GM12878 (cell line): ENCODE data around the gene CELF2. TPM values are rescaled to one million over a fixed set of nuclear protein-coding genes. Genes with fewer than 3 reads are reported as not detected.
A peak's percentile ranks its signal among the peaks of the same experiment; 100 is the strongest.

Experiments
- ATAC-seq: fragments of 200-7000 bp; cut with Tn5 transposase; 3 replicates; pipeline ENCODE4 v1.9.1; 2020; ENCODE audit warnings: mild to moderate bottlenecking, moderate library complexity
- BruUV-seq: library from RNA; stranded (reverse); fragments of 400-500 nt; replicated peaks from 2 replicates; lab custom pipeline; 2021; lab: Mats Ljungman, UMichigan
- CTCF ChIA-PET: fragments of 300-600 bp; sonication (Branson Sonifier 250); formaldehyde crosslinking; extraction: SDS; loops from one replicate; lab custom pipeline; 2021; ENCODE audit warnings: inconsistent platforms; lab: Yijun Ruan, JAX
- POLR2A ChIA-PET: fragments of 350-600 bp; formaldehyde crosslinking; extraction: SDS; loops from one replicate; lab custom pipeline; 2021; ENCODE audit warnings: inconsistent platforms; lab: Charles Lee
- RAD21 ChIA-PET: fragments of 300-600 bp; sonication (Branson Sonifier 250); formaldehyde crosslinking; loops from one replicate; lab custom pipeline; 2023; ENCODE audit warnings: antibody characterized with exemption; ENCODE audit not compliant: unreplicated experiment; lab: Charles Lee
- SMC1A ChIA-PET: fragments of 300-600 bp; sonication (Branson Sonifier 250); formaldehyde crosslinking; loops from one replicate; lab custom pipeline; 2023; ENCODE audit not compliant: unreplicated experiment, uncharacterized antibody; lab: Charles Lee
- DNase-seq: peaks from one replicate; pipeline ENCODE4 v3.0.0-alpha.2; 2011; ENCODE audit warnings: low read depth, low spot score
- FAIRE-seq: peaks from 3 replicates; lab custom pipeline; 2011; peaks lifted over from hg19 to GRCh38; lab: Jason Lieb, UNC
- H2AFZ ChIP-seq: 2 replicates; pipeline ENCODE4 v1.6.0; 2011; ENCODE audit warnings: low read depth, low read length, control low read depth; ENCODE audit not compliant: control insufficient read depth
- H3K27ac ChIP-seq: 2 replicates; pipeline ENCODE4 v1.5.1; 2011; ENCODE audit warnings: control low read depth; ENCODE audit not compliant: control insufficient read depth, insufficient read depth
- H3K27me3 ChIP-seq, 2 experiments: replicated peaks in 1 of 2; 2 replicates each; pipeline versions ENCODE4 v1.6.0 to v1.6.1; 2011; ENCODE audit warnings: low read length in 1 of 2; ENCODE audit not compliant: control insufficient read depth in 2 of 2, insufficient read depth in 2 of 2
- H3K36me3 ChIP-seq, 2 experiments: 2 replicates each; pipeline ENCODE4 v1.5.1; 2011; ENCODE audit warnings: low read length in 1 of 2; ENCODE audit not compliant: control insufficient read depth in 2 of 2, insufficient read depth in 2 of 2
- H3K4me1 ChIP-seq: 2 replicates; pipeline ENCODE4 v1.6.1; 2011; ENCODE audit warnings: mild to moderate bottlenecking, low read length, moderate library complexity, mixed read lengths; ENCODE audit not compliant: control insufficient read depth, insufficient read depth
- H3K4me2 ChIP-seq: 2 replicates; pipeline ENCODE4 v1.6.0; 2011; ENCODE audit warnings: control low read depth; ENCODE audit not compliant: control insufficient read depth, insufficient read depth
- H3K4me3 ChIP-seq: fragments of 200-600 bp; sonication (generic); 2 replicates; pipeline ENCODE4 v1.5.1; 2016
- H3K79me2 ChIP-seq: 2 replicates; pipeline ENCODE4 v1.6.0; 2011; ENCODE audit warnings: low read length; ENCODE audit not compliant: control insufficient read depth, insufficient read depth
- H3K9ac ChIP-seq: 2 replicates; pipeline ENCODE4 v1.8.0; 2011; ENCODE audit warnings: low read length, control low read depth, mixed read lengths; ENCODE audit not compliant: control insufficient read depth, insufficient read depth
- H3K9me3 ChIP-seq: replicated peaks from 3 replicates; pipeline ENCODE4 v1.5.1; 2011; ENCODE audit warnings: mild to moderate bottlenecking, low read length; ENCODE audit not compliant: control insufficient read depth, insufficient read depth
- H4K20me1 ChIP-seq: 2 replicates; pipeline ENCODE4 v1.6.0; 2011; ENCODE audit not compliant: control insufficient read depth, insufficient read depth
- BHLHE40 ChIP-seq, 2 experiments: fragments of 450-650 bp in 1 of 2; IDR thresholded peaks; 2 replicates each; pipeline ENCODE4 v1.6.1; 2011 to 2017; ENCODE audit warnings: low read depth in 2 of 2, borderline replicate concordance in 1 of 2, improper control_type of control experiment in 1 of 2, low read length in 1 of 2, mild to moderate bottlenecking in 1 of 2
- BRCA1 ChIP-seq: IDR thresholded peaks from 2 replicates; pipeline ENCODE4 v1.6.1; 2011; ENCODE audit warnings: low read depth, low read length, improper control_type of control experiment
- HDAC6 ChIP-seq: fragments of 200-600 bp; sonication (generic); IDR thresholded peaks from one replicate; pipeline ENCODE4 v1.8.0; 2017; ENCODE audit warnings: antibody characterized with exemption; ENCODE audit not compliant: unreplicated experiment
- IKZF2 ChIP-seq, 2 experiments: fragments of 450-650 bp; IDR thresholded peaks; 2 replicates each; pipeline ENCODE4 v1.6.1; 2017; ENCODE audit warnings: mild to moderate bottlenecking in 2 of 2, moderate library complexity in 2 of 2
- IRF4 ChIP-seq: IDR thresholded peaks from 2 replicates; pipeline ENCODE4 v1.6.1; 2011; ENCODE audit warnings: low read depth, low read length
- MTA3 ChIP-seq: IDR thresholded peaks from 2 replicates; pipeline ENCODE4 v1.6.1; 2012; ENCODE audit warnings: low read length, inconsistent platforms, borderline replicate concordance
- PRDM15 ChIP-seq: fragments of 450-650 bp; formaldehyde crosslinking; IDR thresholded peaks from 2 replicates; pipeline ENCODE4 v1.4.0; 2020; ENCODE audit warnings: mild to moderate bottlenecking, moderate library complexity
- RCOR1 ChIP-seq: conservative IDR thresholded peaks from 2 replicates; pipeline ENCODE4 v1.6.1; 2012; ENCODE audit warnings: low read depth, low read length, improper control_type of control experiment
- RELB ChIP-seq: fragments of 450-650 bp; IDR thresholded peaks from 2 replicates; pipeline ENCODE4 v1.6.1; 2017; ENCODE audit warnings: low read depth, mild to moderate bottlenecking, moderate library complexity
- RUNX3 ChIP-seq: IDR thresholded peaks from 2 replicates; pipeline ENCODE4 v1.6.1; 2012; ENCODE audit warnings: low read length, inconsistent platforms
- TCF7 ChIP-seq: IDR thresholded peaks from 2 replicates; pipeline ENCODE4 v1.6.1; 2014; ENCODE audit warnings: antibody characterized with exemption, borderline replicate concordance
- USF2 ChIP-seq: IDR thresholded peaks from 2 replicates; pipeline ENCODE4 v1.6.1; 2011; ENCODE audit warnings: low read depth, low read length, improper control_type of control experiment, borderline replicate concordance
- ZBTB4 ChIP-seq: fragments of 450-650 bp; formaldehyde crosslinking; IDR thresholded peaks from 2 replicates; pipeline ENCODE4 v1.4.0; 2022; ENCODE audit warnings: mild to moderate bottlenecking, moderate library complexity
- WGBS: methylation state at CpG from one replicate; pipeline ENCODE4 v1.1.6; 2016; ENCODE audit warnings: low lambda C conversion rate; ENCODE audit not compliant: insufficient replicate concordance, insufficient coverage; ENCODE audit errors: missing lambda C conversion rate; 5-methylcytosine and 5-hydroxymethylcytosine counted together
- in situ Hi-C: fragments of 300-500 bp; cut with MboI; formaldehyde crosslinking; loops from 9 replicates; pipeline ENCODE4 v1.14.3; 2018; ENCODE audit warnings: mixed read lengths
- intact Hi-C: fragments of 100-400 bp; cut with micrococcal nuclease; formaldehyde crosslinking; loops from one replicate; pipeline ENCODE4 v1.14.2; 2022; ENCODE audit not compliant: unreplicated experiment
- polyA plus RNA-seq, 11 experiments: library from polyadenylated mRNA; depleted of rRNA in 4 of 11; unstranded in 6 of 11; stranded (reverse) in 5 of 11; fragments of >200 nt; fragmentation: Nextera tagmentation in 4 of 11; fragmentation: Illumina TruSeq in 1 of 11; extraction: Ambion mirVana in 4 of 11; extraction: Trizol in 1 of 11; gene quantifications; 1 replicate in 1 of 11; 2 replicates in 10 of 11; pipeline versions ENCODE4 v1.2.1 to v1.2.3, GENCODE V29; 2011 to 2016; ENCODE audit warnings: inconsistent platforms in 2 of 11, missing spikeins in 2 of 11, low read depth in 1 of 11
- total RNA-seq, 4 experiments: library from RNA; depleted of rRNA in 3 of 4; stranded (reverse); fragments of >200 nt in 3 of 4; fragmentation: Illumina TruSeq in 1 of 4; extraction: Trizol in 1 of 4; gene quantifications; 2 replicates each; pipeline versions ENCODE4 v1.2.1 to v1.2.3, GENCODE V29; 2013 to 2021

CELF2 gene
- total and polyA plus RNA-seq, 10 of the 15 experiments (the other 5 are each of a cell fraction or from before 2014, with no cell fraction given): 20.8 to 129 (median 86.3) TPM

DNA sequence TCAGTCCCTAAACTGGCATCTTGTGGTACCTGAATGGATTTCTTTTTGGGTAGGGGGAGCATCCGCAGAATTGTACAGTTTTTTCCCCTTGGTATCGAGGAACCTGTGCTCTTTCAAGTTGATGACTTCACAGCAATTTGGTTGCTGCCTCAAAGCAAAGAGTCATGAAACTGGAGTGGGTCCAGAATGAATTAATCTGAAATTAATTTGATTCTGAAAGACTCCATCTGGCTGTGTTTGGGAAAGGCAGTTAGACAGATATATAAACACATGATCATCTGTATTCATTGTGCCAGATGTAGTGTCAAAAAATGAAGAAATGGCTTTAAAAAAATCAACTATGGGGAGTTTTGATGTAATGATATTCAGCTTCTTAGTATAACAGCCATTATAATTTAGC, 136.1 kb downstream of the CELF2 start (continued):
- TF ChIP-seq MTA3 (no peak), HDAC6 (no peak)

GRCh38 chr10:11154333-11154732, 136.7 kb downstream of the CELF2 start:
- in situ Hi-C loops: no loop called here
- Histone ChIP-seq H3K4me2 (0 out of 2 replicates have a peak overlapping the region, but pooled peaks have one; percentile 15), H3K36me3 (no peaks in the 10 kb centered on the region), H3K4me3 (no peak overlapping the region), H3K79me2 (no peaks in the 10 kb centered on the region), H3K27me3 (no peaks in the 10 kb centered on the region), H2AFZ (no peak overlapping the region), H3K27ac (no peak overlapping the region), H3K9me3 (no peaks in the 10 kb centered on the region), H3K9ac (no peak overlapping the region), H4K20me1 (no peaks in the 10 kb centered on the region), H3K4me1 (peaks cover 9% of the 10 kb centered on the region; the same call in 1 of the 2 replicates)
- ChIA-PET SMC1A (interaction anchor here (1.0 to 1.7 kb wide), 2 partner anchors 10 to 81 kb away, joined by 3 to 7 read pairs; no protein-coding TSS in a partner anchor), RAD21 (no interaction called here), CTCF (interaction anchor here (1.6 kb wide), 1 partner anchor 10 kb away, joined by 6 read pairs; no protein-coding TSS in a partner anchor), POLR2A (no interaction called here)
- no TSS peak for BruUV-seq
- ATAC-seq (no peak; the same call in 2 of the 3 replicates), DNase-seq (no peak), FAIRE-seq (no peak)
- 7% methylated on average over 4 of the region's 4 CpGs for WGBS
- intact Hi-C loops: no loop called here
- TF ChIP-seq TCF7 (no peak), RUNX3 (peak; percentile 67), BHLHE40 (IDR thresholded peaks at IDR 0.05; ENCODE audit: borderline replicate concordance in 1 of 2, low read depth in 2 of 2, low read length in 1 of 2) (no peak), IKZF2 (IDR thresholded peaks at IDR 0.05) (0 out of 4 replicates have a peak, but pooled peaks of 1 of the 2 experiments have one; percentile 26), IRF4 (no peak), BRCA1 (no peak), PRDM15 (CRISPR knock-in tag) (no peak), HDAC6 (no peak), USF2 (no peak), ZBTB4 (CRISPR knock-in tag) (no peak), RELB (no peak), RCOR1 (no peak)
